Esophagus muscularis mucosa (tissue), 3 donors: ENCODE results near the gene POU2F1.

Experiments used
- EP300 ChIP-seq: sonication (generic); formaldehyde crosslinking; IDR thresholded peaks from one replicate; pipeline ENCODE4 v1.6.1; 2017; ENCODE audit warnings: antibody characterized with exemption
- TF ChIP-seq, protein P1 (sequence below), 3 experiments: fragments of 200-600 bp in 2 of 3; fragments of 450-650 bp in 1 of 3; sonication (generic) in 2 of 3; IDR thresholded peaks; one replicate each; pipeline ENCODE4 v1.5.1; 2017 to 2019; ENCODE audit warnings: antibody characterized with exemption in 3 of 3, mild to moderate bottlenecking in 2 of 3, moderate library complexity in 1 of 3

DNA sequence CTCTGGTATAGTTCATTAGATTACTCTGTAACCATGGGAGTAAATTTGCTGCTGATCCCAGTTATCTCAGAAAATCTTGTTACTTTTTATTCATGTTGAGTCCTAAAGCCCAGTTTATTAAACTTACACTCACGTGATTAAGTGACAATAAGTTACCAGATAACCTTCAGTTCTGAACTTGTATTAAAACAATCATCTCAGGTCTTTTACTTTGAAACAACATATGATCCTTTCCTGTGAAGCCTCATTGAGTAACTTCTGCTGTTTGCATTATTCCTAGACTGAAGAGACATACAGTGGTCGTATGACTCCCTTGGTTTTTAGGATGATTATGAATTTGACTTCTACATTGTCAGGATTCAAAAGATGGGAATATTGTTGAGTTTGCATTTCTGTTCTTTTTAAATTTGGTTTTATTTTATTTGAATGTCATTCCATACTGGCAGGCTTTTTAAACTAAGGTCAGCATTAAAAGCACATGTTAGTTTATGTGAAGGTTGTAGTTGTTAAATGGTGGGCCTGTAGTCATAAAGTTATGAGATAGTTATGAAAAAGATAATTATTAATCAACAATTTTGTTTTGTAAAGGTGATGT, 179.8 kb downstream of the POU2F1 start:
- TF ChIP-seq, protein P1, sequence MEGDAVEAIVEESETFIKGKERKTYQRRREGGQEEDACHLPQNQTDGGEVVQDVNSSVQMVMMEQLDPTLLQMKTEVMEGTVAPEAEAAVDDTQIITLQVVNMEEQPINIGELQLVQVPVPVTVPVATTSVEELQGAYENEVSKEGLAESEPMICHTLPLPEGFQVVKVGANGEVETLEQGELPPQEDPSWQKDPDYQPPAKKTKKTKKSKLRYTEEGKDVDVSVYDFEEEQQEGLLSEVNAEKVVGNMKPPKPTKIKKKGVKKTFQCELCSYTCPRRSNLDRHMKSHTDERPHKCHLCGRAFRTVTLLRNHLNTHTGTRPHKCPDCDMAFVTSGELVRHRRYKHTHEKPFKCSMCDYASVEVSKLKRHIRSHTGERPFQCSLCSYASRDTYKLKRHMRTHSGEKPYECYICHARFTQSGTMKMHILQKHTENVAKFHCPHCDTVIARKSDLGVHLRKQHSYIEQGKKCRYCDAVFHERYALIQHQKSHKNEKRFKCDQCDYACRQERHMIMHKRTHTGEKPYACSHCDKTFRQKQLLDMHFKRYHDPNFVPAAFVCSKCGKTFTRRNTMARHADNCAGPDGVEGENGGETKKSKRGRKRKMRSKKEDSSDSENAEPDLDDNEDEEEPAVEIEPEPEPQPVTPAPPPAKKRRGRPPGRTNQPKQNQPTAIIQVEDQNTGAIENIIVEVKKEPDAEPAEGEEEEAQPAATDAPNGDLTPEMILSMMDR (IDR thresholded peaks at IDR 0.05): no peak
- no peak for TF ChIP-seq EP300
